ENCODE results near the gene SEC14L3. TPM values are rescaled to one million over a fixed set of nuclear protein-coding genes. Genes with fewer than 3 reads are reported as not detected.

The SEC14L3 gene
- total RNA-seq, 4 donors from 2014 or later = not detected

- Histone ChIP-seq H3K27ac (replicated peaks in 1 of 4) (no peak overlapping the region), H3K4me3 (no peak overlapping the region), H3K36me3 (peaks cover 24 to 97% (median 63%) of the 10 kb centered on the region in 4 donors), H3K27me3 (no peaks in the 10 kb centered on the region), H3K9me3 (no peaks in the 10 kb centered on the region), H3K4me1 (no peaks in the 10 kb centered on the region)
- WGBS = 84% methylated on average over 4 of the region's 4 CpGs
- TF ChIP-seq CTCF (IDR thresholded peaks at IDR 0.05) (no peak), POLR2A (IDR thresholded peaks at IDR 0.05; ENCODE audit: low read depth) (no peak), EP300 (IDR thresholded peaks at IDR 0.05) (no peak), POLR2AphosphoS5 (IDR thresholded peaks at IDR 0.05) (no peak)
- intact Hi-C loops (cut with DNase I) = no loop called here
- DNase-seq (ENCODE audit: extremely low spot score) = no peak
Measured at GRCh38 chr22:30413001-30413400, 58.8 kb downstream of the SEC14L3 start.

GRCh38 chr22:30411780-30412179 is 60.0 kb downstream of the SEC14L3 start:
- TF ChIP-seq EP300 (IDR thresholded peaks at IDR 0.05) = no peak
- TF ChIP-seq POLR2A (IDR thresholded peaks at IDR 0.05; ENCODE audit: low read depth) = no peak
- TF ChIP-seq POLR2AphosphoS5 (IDR thresholded peaks at IDR 0.05) = no peak
- WGBS = 82% methylated on average over 3 of the region's 3 CpGs
- DNase-seq (ENCODE audit: extremely low spot score) = no peak
- Histone ChIP-seq H3K27me3 (no peaks in the 10 kb centered on the region), H3K36me3 (peaks cover 25 to 97% (median 63%) of the 10 kb centered on the region in 4 donors), H3K9me3 (no peaks in the 10 kb centered on the region), H3K4me3 (no peak overlapping the region), H3K27ac (replicated peaks in 1 of 4) (no peak overlapping the region), H3K4me1 (no peaks in the 10 kb centered on the region)
- intact Hi-C loops (cut with DNase I) = no loop called here

Small RNA genes within 50 kb of the gene (small RNA-seq; reads per million reads assigned to genes)
- gene AC004832.3 = 0 reads per million in 3 donors
- 0 reads per million in 3 donors for gene RNU6-564P

Other genes starting within 250 kb of the SEC14L3 start
- gene LIF, start 225.3 kb downstream of the SEC14L3 start, total RNA-seq = 1 to 10 TPM in 2 of 4 donors, under 1 TPM in 2; 0.19 to 4.8 (median 1.6) TPM
- gene OSM, start 205.2 kb downstream of the SEC14L3 start, total RNA-seq = 1 to 10 TPM in 1 of 4 donors, under 1 TPM in 1, not detected in 2; 0.57 to 8.3 TPM
- 10 to 100 TPM; 16.5 to 19.4 (median 17.8) TPM for gene CASTOR1, start 182.5 kb downstream of the SEC14L3 start, total RNA-seq
- gene TBC1D10A, start 145.1 kb downstream of the SEC14L3 start, total RNA-seq = 10 to 100 TPM; 29.5 to 40.3 (median 38.0) TPM
- gene SF3A1, start 115.1 kb downstream of the SEC14L3 start, total RNA-seq = 10 to 100 TPM; 32.8 to 85.8 (median 60.0) TPM
- 1 to 10 TPM; 1.5 to 2.5 (median 1.6) TPM for gene CCDC157, start 115.0 kb downstream of the SEC14L3 start, total RNA-seq
- gene RNF215, start 84.6 kb downstream of the SEC14L3 start, total RNA-seq = 10 to 100 TPM in 3 of 4 donors, 1 to 10 TPM in 1; 6.6 to 18.5 (median 15.0) TPM
- gene SEC14L2, start 75.0 kb downstream of the SEC14L3 start, total RNA-seq = 10 to 100 TPM in 2 of 4 donors, 1 to 10 TPM in 2; 3.3 to 16.7 (median 8.5) TPM
- 1 to 10 TPM; 1.2 to 7.1 (median 3.4) TPM for gene MTFP1, start 46.2 kb downstream of the SEC14L3 start, total RNA-seq
- not detected for gene SEC14L4, start 33.7 kb upstream of the SEC14L3 start, total RNA-seq
- gene SEC14L6, start 74.7 kb upstream of the SEC14L3 start, total RNA-seq = 1 to 10 TPM in 3 of 4 donors, not detected in 1; 1.2 to 1.5 (median 1.4) TPM
- gene GAL3ST1, start 102.6 kb upstream of the SEC14L3 start, total RNA-seq = 1 to 10 TPM; 1.2 to 3.2 (median 1.9) TPM
- 10 to 100 TPM; 28.2 to 55.7 (median 42.9) TPM for gene PES1, start 119.9 kb upstream of the SEC14L3 start, total RNA-seq
- gene TCN2, start 135.2 kb upstream of the SEC14L3 start, total RNA-seq = 10 to 100 TPM; 28.7 to 44.2 (median 40.2) TPM
- gene SLC35E4, start 163.8 kb upstream of the SEC14L3 start, total RNA-seq = 10 to 100 TPM in 2 of 4 donors, 1 to 10 TPM in 2; 4.2 to 14.1 (median 9.7) TPM
- 10 to 100 TPM in 2 of 4 donors, 1 to 10 TPM in 2; 6.5 to 11.5 (median 9.8) TPM for gene DUSP18, start 195.9 kb upstream of the SEC14L3 start, total RNA-seq
- 1 to 10 TPM in 3 of 4 donors, under 1 TPM in 1; 0.42 to 4.6 (median 2.9) TPM for gene OSBP2, start 222.9 kb upstream of the SEC14L3 start, total RNA-seq